ENCODE results near the gene TRIM26. TPM values are rescaled to one million over a fixed set of nuclear protein-coding genes. Genes with fewer than 3 reads are reported as not detected.
A peak's percentile ranks its signal among the peaks of the same experiment; 100 is the strongest.
"Not testable (repeated sequence)": the region's sequence is repeated elsewhere in the genome, so short reads cannot be mapped to it uniquely, and the experiment has no call there.

The TRIM26 gene
- total and polyA plus RNA-seq, 8 donors: 12.1 to 25.8 (median 21.7) TPM

GRCh38 chr6:30227242-30227722 lies 14.1 kb upstream of the TRIM26 start:
- no peaks in the 10 kb centered on the region for H3K4me1 ChIP-seq
- FAIRE-seq (no peak), ATAC-seq (no peak), DNase-seq (no peak)
- no peaks in the 10 kb centered on the region for H3K9me3 ChIP-seq
- H3K4me3 ChIP-seq: no peak overlapping the region
- intact Hi-C loops (cut with DNase I): loop anchor here in 1 of 3 donors (10.0 kb wide), 1 partner anchor 168 kb away; no protein-coding TSS in a partner anchor
- 75 to 88% methylated on average over 6 of the region's 6 CpGs for WGBS, 2 donors
- no peak for TF ChIP-seq CTCF (IDR thresholded peaks at IDR 0.05)
- no peak overlapping the region for H3K27ac ChIP-seq
- no peaks in the 10 kb centered on the region for H3K36me3 ChIP-seq
- no peaks in the 10 kb centered on the region for H3K27me3 ChIP-seq

GRCh38 chr6:30223339-30223738 lies 10.1 kb upstream of the TRIM26 start:
- TF ChIP-seq CTCF (IDR thresholded peaks at IDR 0.05): no peak
- FAIRE-seq: no peak
- 55 to 63% methylated on average over 1 of the region's 1 CpG for WGBS, 2 donors
- no peaks in the 10 kb centered on the region for H3K27me3 ChIP-seq
- no peaks in the 10 kb centered on the region for H3K4me1 ChIP-seq
- intact Hi-C loops (cut with DNase I): loop anchor here in 1 of 3 donors (10.0 kb wide), 1 partner anchor 171 kb away; no protein-coding TSS in a partner anchor
- H3K9me3 ChIP-seq: no peaks in the 10 kb centered on the region
- H3K27ac ChIP-seq: no peak overlapping the region
- no peaks in the 10 kb centered on the region for H3K36me3 ChIP-seq
- ATAC-seq: no peak
- no peak overlapping the region for H3K4me3 ChIP-seq
- no peak for DNase-seq

- H3K27me3 ChIP-seq, H3K4me3 ChIP-seq, H3K4me1 ChIP-seq, ATAC-seq, FAIRE-seq, H3K36me3 ChIP-seq, H3K27ac ChIP-seq, H3K9me3 ChIP-seq: not testable (repeated sequence)
- peak in 1 of 6 donors; percentile 40 for DNase-seq
- intact Hi-C loops (cut with DNase I): loop anchor here in 1 of 3 donors (10.0 kb wide), 1 partner anchor 173 kb away; no protein-coding TSS in a partner anchor
- 91 to 92% methylated on average over 23 of the region's 23 CpGs for WGBS, 2 donors
Measured at GRCh38 chr6:30221956-30222355, 8.8 kb upstream of the TRIM26 start.

- DNase-seq, H3K4me3 ChIP-seq, H3K27ac ChIP-seq, H3K9me3 ChIP-seq, H3K36me3 ChIP-seq, FAIRE-seq, H3K4me1 ChIP-seq, ATAC-seq, H3K27me3 ChIP-seq: not testable (repeated sequence)
- 56 to 59% methylated on average over 6 of the region's 6 CpGs for WGBS, 2 donors
- intact Hi-C loops (cut with DNase I): loop anchor here in 1 of 3 donors (10.0 kb wide), 1 partner anchor 173 kb away; no protein-coding TSS in a partner anchor
Measured at GRCh38 chr6:30221395-30221794, 8.2 kb upstream of the TRIM26 start.

- Histone ChIP-seq H3K4me1 (no peaks in the 10 kb centered on the region), H3K36me3 (no peaks in the 10 kb centered on the region), H3K27me3 (no peaks in the 10 kb centered on the region), H3K27ac (no peak overlapping the region), H3K9me3 (no peaks in the 10 kb centered on the region), H3K4me3 (no peak overlapping the region)
- intact Hi-C loops (cut with DNase I): no loop called here
- WGBS, 2 donors: 0% methylated on average over 1 of the region's 1 CpG
- peak; percentile 54 to 94 (median 84) for ATAC-seq
- peak in 3 of 6 donors; percentile 49 to 69 (median 67) for DNase-seq
- peak; percentile 45 to 76 (median 69) for TF ChIP-seq CTCF (IDR thresholded peaks at IDR 0.05)
- FAIRE-seq: no peak
Measured at GRCh38 chr6:30219244-30219643, 6.0 kb upstream of the TRIM26 start.

GRCh38 chr6:30216096-30216495 lies 2.9 kb upstream of the TRIM26 start:
- H3K9me3 ChIP-seq: no peaks in the 10 kb centered on the region
- ATAC-seq: no peak
- no peak overlapping the region for H3K27ac ChIP-seq
- H3K36me3 ChIP-seq: no peaks in the 10 kb centered on the region
- intact Hi-C loops (cut with DNase I): no loop called here
- no peaks in the 10 kb centered on the region for H3K27me3 ChIP-seq
- 73 to 78% methylated on average over 3 of the region's 3 CpGs for whole genome bisulfite sequencing, 2 donors
- no peak for DNase-seq
- no peak overlapping the region for H3K4me3 ChIP-seq
- TF ChIP-seq CTCF (IDR thresholded peaks at IDR 0.05): no peak
- peaks cover 5 to 14% (median 10%) of the 10 kb centered on the region in 3 donors for H3K4me1 ChIP-seq
- FAIRE-seq: no peak

Measured in pancreas (tissue), 10 donors.